Testis (tissue), 2 donors: ENCODE results near the gene MCC.

Experiments
- POLR2A ChIP-seq: fragments of 450-650 bp; IDR thresholded peaks from one replicate; pipeline ENCODE4 v1.6.1; 2017; ENCODE audit warnings: antibody characterized with exemption, mild to moderate bottlenecking, moderate library complexity
- TF ChIP-seq, protein P1 (sequence below), 3 experiments: fragments of 450-650 bp in 2 of 3; fragments of 200-600 bp in 1 of 3; sonication (generic) in 1 of 3; IDR thresholded peaks; one replicate each; pipeline ENCODE4 v1.5.1; 2016 to 2019; ENCODE audit warnings: antibody characterized with exemption in 3 of 3, mild to moderate bottlenecking in 2 of 3, moderate library complexity in 1 of 3

DNA sequence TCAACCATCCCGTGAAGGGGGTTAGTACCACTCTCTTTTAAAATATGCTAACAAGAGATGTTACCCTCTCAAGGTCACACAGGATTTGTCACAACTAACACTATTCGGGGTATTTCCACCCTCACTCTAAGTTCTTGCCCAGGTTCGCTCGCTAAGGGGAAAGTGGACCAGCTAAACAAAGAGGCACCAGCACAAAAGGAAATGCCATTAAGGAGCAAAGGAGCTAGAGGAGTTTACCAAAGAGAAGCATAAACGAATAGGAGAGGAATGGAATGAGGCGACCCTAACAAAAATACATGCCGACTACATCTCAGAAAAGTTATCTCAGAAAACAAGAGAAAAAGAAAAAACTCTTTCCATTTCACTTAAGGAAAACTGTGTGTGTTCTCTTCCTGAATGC is 340.7 kb downstream of the MCC start:
- TF ChIP-seq, protein P1, sequence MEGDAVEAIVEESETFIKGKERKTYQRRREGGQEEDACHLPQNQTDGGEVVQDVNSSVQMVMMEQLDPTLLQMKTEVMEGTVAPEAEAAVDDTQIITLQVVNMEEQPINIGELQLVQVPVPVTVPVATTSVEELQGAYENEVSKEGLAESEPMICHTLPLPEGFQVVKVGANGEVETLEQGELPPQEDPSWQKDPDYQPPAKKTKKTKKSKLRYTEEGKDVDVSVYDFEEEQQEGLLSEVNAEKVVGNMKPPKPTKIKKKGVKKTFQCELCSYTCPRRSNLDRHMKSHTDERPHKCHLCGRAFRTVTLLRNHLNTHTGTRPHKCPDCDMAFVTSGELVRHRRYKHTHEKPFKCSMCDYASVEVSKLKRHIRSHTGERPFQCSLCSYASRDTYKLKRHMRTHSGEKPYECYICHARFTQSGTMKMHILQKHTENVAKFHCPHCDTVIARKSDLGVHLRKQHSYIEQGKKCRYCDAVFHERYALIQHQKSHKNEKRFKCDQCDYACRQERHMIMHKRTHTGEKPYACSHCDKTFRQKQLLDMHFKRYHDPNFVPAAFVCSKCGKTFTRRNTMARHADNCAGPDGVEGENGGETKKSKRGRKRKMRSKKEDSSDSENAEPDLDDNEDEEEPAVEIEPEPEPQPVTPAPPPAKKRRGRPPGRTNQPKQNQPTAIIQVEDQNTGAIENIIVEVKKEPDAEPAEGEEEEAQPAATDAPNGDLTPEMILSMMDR (IDR thresholded peaks at IDR 0.05): no peak
- TF ChIP-seq POLR2A: no peak
